NCI-H1105 (cell line): ENCODE results near the gene PLA2G2E.

ENCODE experiments used
- DNase-seq: peaks from one replicate; lab custom pipeline; 2025; lab: John Stamatoyannopoulos, UW

The PLA2G2E gene, protein sequence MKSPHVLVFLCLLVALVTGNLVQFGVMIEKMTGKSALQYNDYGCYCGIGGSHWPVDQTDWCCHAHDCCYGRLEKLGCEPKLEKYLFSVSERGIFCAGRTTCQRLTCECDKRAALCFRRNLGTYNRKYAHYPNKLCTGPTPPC

GRCh38 chr1:19923137-19923952 lies at the start of gene PLA2G2E:
TSS of gene PLA2G2E (minus strand) at chr1:19923617. CDS start at chr1:19923559, 58 bp downstream.
- DNase-seq, result no peak

GRCh38 chr1:19971664-19972063 lies 48.2 kb upstream of the PLA2G2E start:
- no peak for DNase-seq

GRCh38 chr1:19969898-19970660 lies 46.7 kb upstream of the PLA2G2E start:
- DNase-seq, result no peak

DNA sequence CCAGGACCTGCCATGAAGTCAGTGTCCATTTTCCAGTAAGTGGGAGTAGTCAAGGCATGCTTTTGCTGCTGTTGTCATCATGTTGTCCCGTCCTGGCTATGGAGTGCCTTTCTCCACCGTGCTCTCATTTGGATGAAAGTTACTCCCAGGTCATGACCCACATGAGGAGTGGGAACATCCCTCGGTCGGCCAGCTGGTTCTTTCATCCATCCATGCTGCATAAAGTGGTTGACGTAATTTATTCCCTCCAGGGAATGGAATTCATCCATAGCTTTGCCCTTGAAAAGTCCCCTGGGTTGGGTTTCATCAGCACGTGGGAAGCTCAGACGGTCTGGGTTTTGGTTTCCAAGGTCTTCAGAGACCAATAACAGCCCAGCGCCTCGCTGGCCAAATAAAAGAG lies 44.4 kb upstream of the PLA2G2E start:
- no peak for DNase-seq

DNA sequence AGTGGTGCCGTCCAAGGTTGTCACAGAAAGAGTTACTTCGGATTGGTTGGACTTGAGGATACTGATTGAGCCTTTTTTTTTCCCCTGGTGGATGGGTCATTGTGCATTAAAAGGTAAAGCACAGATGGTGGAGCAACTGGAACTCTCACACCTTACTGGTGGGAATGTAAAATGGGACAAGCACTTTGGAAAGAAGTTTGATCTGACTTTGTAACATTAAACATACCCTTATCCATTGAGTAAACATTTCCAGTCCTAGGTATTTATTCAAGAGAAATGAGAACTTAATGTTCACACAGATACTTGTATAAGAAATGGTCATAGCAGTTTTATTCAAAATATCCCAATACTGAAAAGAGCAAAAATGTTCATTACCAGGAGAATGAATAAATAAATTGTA lies 41.1 kb upstream of the PLA2G2E start:
- no peak for DNase-seq

DNA sequence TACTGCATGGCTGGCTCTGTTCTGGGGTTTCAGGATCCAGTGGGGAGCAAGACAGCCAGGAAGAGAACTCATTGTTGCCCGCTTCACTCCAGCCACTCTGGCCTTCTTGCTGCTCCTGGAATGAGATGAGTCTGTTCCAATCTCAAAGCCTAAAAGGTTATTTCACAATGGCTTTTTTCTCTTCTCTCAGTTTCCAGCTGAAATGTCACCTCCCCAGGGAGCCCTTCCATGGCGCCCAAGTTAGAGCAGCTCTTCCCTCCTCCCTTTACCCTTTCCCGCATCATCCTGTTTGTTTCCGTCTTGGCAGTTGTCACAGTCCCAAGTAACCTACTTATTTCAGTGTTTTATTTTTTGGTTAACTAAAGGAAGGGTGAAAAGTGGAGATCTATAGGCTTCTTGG lies 40.2 kb upstream of the PLA2G2E start:
- DNase-seq, result no peak

DNA sequence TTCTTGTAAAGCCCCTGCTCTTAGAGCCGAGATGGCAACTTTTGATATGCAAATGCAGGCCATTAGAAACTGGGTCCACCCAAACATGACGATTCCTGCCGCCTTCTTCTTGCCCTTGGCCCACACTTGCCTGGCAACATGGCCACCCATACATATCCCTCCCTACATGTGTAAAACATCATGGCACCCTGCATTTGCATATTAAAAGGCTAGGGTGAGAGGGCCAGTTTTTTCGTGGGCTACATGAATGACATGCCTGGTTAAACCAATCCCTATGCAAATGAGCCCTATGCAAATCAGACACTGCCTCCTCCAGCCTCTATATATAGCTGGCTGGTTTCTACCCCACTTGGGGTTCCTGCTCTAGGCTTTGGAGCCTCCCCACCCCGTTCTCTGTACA lies 37.2 kb upstream of the PLA2G2E start:
- no peak for DNase-seq

- no peak for DNase-seq
Observed at GRCh38 chr1:19957779-19958178, 34.4 kb upstream of the PLA2G2E start.

- DNase-seq, result no peak
Observed at GRCh38 chr1:19955534-19956170, 32.2 kb upstream of the PLA2G2E start.

DNA sequence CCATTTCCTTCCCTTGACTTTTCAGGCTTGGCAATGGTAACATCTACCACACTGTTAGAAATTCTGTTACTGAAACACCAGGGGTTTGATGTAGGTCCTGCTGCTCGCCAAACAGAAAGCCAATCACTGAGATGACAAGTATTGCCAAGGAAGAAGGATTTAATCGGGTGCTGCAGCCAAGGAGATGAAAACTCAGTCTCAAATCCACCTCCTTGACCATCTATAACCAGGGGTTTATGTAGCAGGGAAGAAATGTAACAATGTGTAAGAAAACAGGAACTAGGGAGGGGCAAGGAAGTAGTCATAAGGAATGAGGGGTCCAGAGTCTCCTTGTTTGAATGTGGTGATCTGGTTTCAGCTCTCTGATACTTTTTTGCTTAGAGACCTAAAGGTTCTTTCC lies 30.6 kb upstream of the PLA2G2E start:
- no peak for DNase-seq

GRCh38 chr1:19949016-19949415 lies 25.6 kb upstream of the PLA2G2E start:
- DNase-seq, result no peak

- no peak for DNase-seq
Observed at GRCh38 chr1:19946971-19947370, 23.6 kb upstream of the PLA2G2E start.

- DNase-seq, result no peak
Observed at GRCh38 chr1:19946331-19946751, 22.9 kb upstream of the PLA2G2E start.

GRCh38 chr1:19945914-19946313 lies 22.5 kb upstream of the PLA2G2E start:
- no peak for DNase-seq

GRCh38 chr1:19942657-19943056 lies 19.2 kb upstream of the PLA2G2E start:
- no peak for DNase-seq

- DNase-seq, result no peak
Observed at GRCh38 chr1:19942088-19942487, 18.7 kb upstream of the PLA2G2E start.

DNA sequence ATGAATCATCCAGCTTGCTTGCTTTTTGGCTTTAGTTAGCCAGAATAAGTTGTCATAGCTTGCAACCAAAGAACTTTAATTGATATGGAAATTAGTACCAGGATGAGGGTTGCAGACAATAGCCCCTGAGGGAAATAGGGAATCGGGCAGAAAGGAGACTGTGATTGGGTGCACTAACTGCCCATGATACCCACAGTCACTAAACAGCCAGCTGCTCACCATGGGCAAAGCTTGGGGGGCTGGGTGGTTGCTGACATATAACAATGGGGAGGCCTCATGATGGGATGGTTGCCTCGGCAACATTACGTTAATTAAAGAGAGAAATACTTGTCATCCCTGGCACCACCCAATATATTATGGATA lies 17.8 kb upstream of the PLA2G2E start:
- no peak for DNase-seq

- DNase-seq, result no peak
Observed at GRCh38 chr1:19940486-19941205, 17.2 kb upstream of the PLA2G2E start.

GRCh38 chr1:19938472-19938871 lies 15.1 kb upstream of the PLA2G2E start:
- DNase-seq, result no peak

- DNase-seq, result no peak
Observed at GRCh38 chr1:19936061-19936750, 12.8 kb upstream of the PLA2G2E start.

- no peak for DNase-seq
Observed at GRCh38 chr1:19934336-19934735, 10.9 kb upstream of the PLA2G2E start.
